ENCODE results near the gene RGPD6.
"Not testable (repeated sequence)": the region's sequence is repeated elsewhere in the genome, so short reads cannot be mapped to it uniquely, and the experiment has no call there.

Gene RGPD6

GRCh38 chr2:110481200-110481599 is 95.8 kb downstream of the RGPD6 start:
- DNase-seq (ENCODE audit: low read depth in 2 of 2), result not testable (repeated sequence)

GRCh38 chr2:110480084-110480483 is 96.9 kb downstream of the RGPD6 start:
- not testable (repeated sequence) for DNase-seq (ENCODE audit: low read depth in 2 of 2)

DNA sequence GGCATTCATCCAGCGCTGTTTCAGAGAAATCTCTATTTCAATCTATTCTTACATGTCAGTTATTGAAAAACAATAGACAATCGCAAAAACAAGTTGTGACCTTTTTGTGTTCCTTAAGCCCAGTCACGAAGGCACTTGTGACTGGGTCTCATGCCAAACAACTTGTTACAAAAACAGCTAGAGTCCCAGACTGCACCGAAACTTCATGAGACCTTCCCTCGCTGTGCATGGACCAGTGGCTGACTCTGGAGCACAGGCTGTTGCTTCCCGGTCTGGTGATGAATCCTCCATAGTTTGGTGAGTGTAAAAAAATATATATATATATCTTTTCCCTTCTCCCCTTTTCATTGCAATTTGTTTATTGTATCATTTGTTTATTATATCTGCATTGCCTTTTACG is 99.7 kb downstream of the RGPD6 start:
- not testable (repeated sequence) for DNase-seq (ENCODE audit: low read depth in 2 of 2)

GRCh38 chr2:110476952-110477351 is 100.1 kb downstream of the RGPD6 start:
- DNase-seq (ENCODE audit: low read depth in 2 of 2), result not testable (repeated sequence)

DNA sequence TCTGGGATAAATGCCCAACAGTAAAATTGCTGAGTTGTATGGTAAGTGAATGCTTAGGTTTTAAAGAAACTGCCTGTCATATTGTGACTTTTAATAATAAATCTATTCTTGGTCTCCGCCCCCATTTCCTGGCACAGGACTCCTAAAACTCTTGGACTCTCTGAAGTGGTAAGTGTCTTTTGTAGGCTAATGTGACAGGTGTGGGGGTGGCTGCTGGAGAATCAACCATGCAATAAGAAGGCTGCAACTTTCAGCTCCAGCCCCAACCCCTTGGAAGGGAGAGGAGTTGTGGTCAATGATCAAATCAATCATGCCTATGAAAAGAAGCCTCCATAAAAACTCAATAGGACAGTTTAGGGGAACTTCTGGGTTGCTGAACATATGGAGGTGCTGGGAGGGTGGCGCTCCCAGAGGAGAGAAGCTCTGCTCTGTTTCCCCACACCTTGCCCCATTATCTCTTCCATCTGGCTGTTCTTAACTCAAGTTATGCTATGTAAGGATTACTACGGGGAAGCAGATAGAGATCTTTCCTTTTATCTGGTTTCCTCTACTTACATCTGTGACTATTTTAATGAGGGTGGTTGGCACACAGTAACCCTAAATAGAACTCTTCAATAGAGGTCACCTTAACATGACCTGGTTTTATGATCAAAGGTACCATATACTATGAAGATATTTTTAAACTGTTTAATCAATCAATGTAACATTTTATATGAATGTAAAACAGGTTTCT is 101.2 kb downstream of the RGPD6 start:
- not testable (repeated sequence) for DNase-seq (ENCODE audit: low read depth in 2 of 2)

GRCh38 chr2:110474898-110475297 is 102.1 kb downstream of the RGPD6 start:
- DNase-seq (ENCODE audit: low read depth in 2 of 2), result not testable (repeated sequence)

- DNase-seq (ENCODE audit: low read depth in 2 of 2), result not testable (repeated sequence)
Observed at GRCh38 chr2:110473059-110473358, 104.0 kb downstream of the RGPD6 start.

DNA sequence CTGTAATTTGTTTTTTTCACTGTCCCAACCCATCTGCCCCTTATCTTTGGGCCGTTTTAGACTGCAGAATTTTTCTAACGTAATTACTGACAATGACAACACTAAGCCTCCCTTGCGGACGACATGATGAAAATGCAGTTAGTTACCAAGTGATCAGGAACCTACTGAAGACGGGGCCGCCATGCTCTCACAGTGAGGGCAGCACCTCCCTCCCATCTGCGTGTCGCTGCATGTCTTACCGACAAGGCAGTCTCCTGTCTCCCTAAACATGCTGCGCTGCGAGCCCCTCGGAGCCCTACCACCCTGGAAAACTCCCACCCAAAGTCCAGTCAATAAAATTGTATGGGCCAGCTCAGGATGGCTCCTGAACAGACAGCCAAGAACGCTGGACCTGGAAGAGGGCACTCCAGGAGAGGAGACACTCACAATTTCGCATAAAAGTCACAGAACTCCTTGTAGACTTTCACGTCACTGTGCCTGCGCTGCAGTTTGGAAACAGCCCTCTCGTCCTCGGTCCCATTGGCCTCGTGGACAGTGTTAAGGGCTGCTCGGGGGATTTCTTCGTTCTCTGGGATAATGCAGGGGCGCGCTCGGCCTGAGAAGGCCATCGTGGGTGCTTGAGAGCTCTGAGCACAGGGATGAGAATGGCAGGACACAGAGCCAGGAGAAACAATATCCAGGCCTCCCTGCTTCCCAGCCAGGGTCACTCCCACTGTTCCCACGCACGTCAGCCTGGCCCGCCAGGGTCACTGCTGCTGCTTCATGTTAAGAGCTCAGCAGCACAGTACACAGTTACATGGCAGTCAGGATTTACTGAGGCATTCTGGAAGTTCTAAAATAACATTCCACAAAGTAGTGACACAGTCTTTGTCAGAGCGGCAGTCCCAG is 104.6 kb downstream of the RGPD6 start, which contains the start of gene LIMS4:
Gene LIMS4, minus strand, starts transcription at position 646 of the 888 bp plus-strand sequence. Its CDS starts 38 bp downstream, at position 608.
- not testable (repeated sequence) for DNase-seq (ENCODE audit: low read depth in 2 of 2)

- DNase-seq (ENCODE audit: low read depth in 2 of 2), result not testable (repeated sequence)
Observed at GRCh38 chr2:110468921-110469320, 108.1 kb downstream of the RGPD6 start.

GRCh38 chr2:110465312-110465711 is 111.7 kb downstream of the RGPD6 start:
- DNase-seq (ENCODE audit: low read depth in 2 of 2), result not testable (repeated sequence)

All from stimulated activated CD8-positive, alpha-beta memory T cell treated with anti-CD3 and anti-CD28 coated beads, Interleukin-7, amount 100 ng/mL, for 1 hour (primary cell).